Measurements from ENCODE around the gene CAVIN2. TPM values are rescaled to one million over a fixed set of nuclear protein-coding genes. Genes with fewer than 3 reads are reported as not detected.

CAVIN2 gene
- total RNA-seq (2014; rRNA removed; shearing (Covaris generic)), result 1.4 and 1.9 TPM in 2 replicates

GRCh38 chr2:191846515-191847476 lies at the start of gene CAVIN2:
TSS of gene CAVIN2 (minus strand) at chr2:191847088. CDS start at chr2:191846925, 163 bp downstream.
- DNase-seq (ENCODE audit: low spot score), result peak; percentile 91

GRCh38 chr2:191895743-191896142 lies 48.9 kb upstream of the CAVIN2 start:
- DNase-seq (ENCODE audit: low spot score), result no peak

GRCh38 chr2:191895195-191895594 lies 48.3 kb upstream of the CAVIN2 start:
- no peak for DNase-seq (ENCODE audit: low spot score)

GRCh38 chr2:191894681-191895147 lies 47.8 kb upstream of the CAVIN2 start:
- DNase-seq (ENCODE audit: low spot score), result no peak

GRCh38 chr2:191892391-191892790 lies 45.5 kb upstream of the CAVIN2 start:
- DNase-seq (ENCODE audit: low spot score), result no peak

GRCh38 chr2:191891656-191892055 lies 44.8 kb upstream of the CAVIN2 start:
- no peak for DNase-seq (ENCODE audit: low spot score)

- DNase-seq (ENCODE audit: low spot score), result no peak
These were observed 43.0 kb upstream of the CAVIN2 start for GRCh38 chr2:191889931-191890330.

- DNase-seq (ENCODE audit: low spot score), result no peak
These were observed 41.7 kb upstream of the CAVIN2 start for GRCh38 chr2:191888400-191889166.

- no peak for DNase-seq (ENCODE audit: low spot score)
These were observed 38.8 kb upstream of the CAVIN2 start for GRCh38 chr2:191885650-191886049.

GRCh38 chr2:191885098-191885497 lies 38.2 kb upstream of the CAVIN2 start:
- DNase-seq (ENCODE audit: low spot score), result no peak

GRCh38 chr2:191881982-191882816 lies 35.3 kb upstream of the CAVIN2 start:
- DNase-seq (ENCODE audit: low spot score), result no peak

GRCh38 chr2:191878548-191879279 lies 31.8 kb upstream of the CAVIN2 start:
- DNase-seq (ENCODE audit: low spot score), result peak; percentile 68

GRCh38 chr2:191877875-191878274 lies 31.0 kb upstream of the CAVIN2 start:
- no peak for DNase-seq (ENCODE audit: low spot score)

GRCh38 chr2:191875859-191876258 lies 29.0 kb upstream of the CAVIN2 start:
- DNase-seq (ENCODE audit: low spot score), result no peak

- DNase-seq (ENCODE audit: low spot score), result no peak
These were observed 23.9 kb upstream of the CAVIN2 start for GRCh38 chr2:191870744-191871143.

GRCh38 chr2:191869781-191870180 lies 22.9 kb upstream of the CAVIN2 start:
- DNase-seq (ENCODE audit: low spot score), result no peak

- no peak for DNase-seq (ENCODE audit: low spot score)
These were observed 22.3 kb upstream of the CAVIN2 start for GRCh38 chr2:191869178-191869577.

- DNase-seq (ENCODE audit: low spot score), result no peak
These were observed 20.6 kb upstream of the CAVIN2 start for GRCh38 chr2:191867507-191867847.

- DNase-seq (ENCODE audit: low spot score), result peak; percentile 84
These were observed 20.0 kb upstream of the CAVIN2 start for GRCh38 chr2:191866675-191867506.

- no peak for DNase-seq (ENCODE audit: low spot score)
These were observed 19.3 kb upstream of the CAVIN2 start for GRCh38 chr2:191866195-191866594.
